GM21825 (cell line): ENCODE results near the gene UCN.
"Not testable (repeated sequence)": the region's sequence is repeated elsewhere in the genome, so short reads cannot be mapped to it uniquely, and the experiment has no call there.

Experiments
- ATAC-seq: cut with Tn5 transposase; IDR thresholded peaks from one replicate; pipeline ENCODE4 v1.9.1; 2021; ENCODE audit warnings: mild to moderate bottlenecking, moderate library complexity; ENCODE audit not compliant: unreplicated experiment

The UCN gene

GRCh38 chr2:27315122-27315521 is 6.9 kb upstream of the UCN start:
- ATAC-seq = no peak

DNA sequence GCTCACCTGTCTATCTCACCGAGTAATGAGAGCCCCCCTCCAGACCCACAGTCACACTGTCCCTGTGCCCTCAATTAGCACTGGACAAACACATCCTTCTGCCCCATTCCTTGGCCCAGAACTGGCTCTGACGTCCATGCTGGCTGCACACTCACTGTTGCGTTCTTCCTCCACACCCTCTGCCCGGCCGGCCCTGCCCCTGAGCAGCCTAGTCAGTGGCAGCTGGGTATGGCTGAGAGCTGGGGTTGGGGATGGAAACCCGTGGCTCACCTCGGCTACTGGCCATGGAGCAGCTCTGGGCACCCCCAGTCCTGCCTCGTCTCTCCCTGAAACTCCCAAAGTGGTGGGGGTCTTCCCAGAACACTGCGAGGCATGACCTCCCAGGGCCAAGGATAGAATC is 6.5 kb upstream of the UCN start:
- ATAC-seq = no peak

GRCh38 chr2:27313882-27314645 is 5.8 kb upstream of the UCN start:
- no peak for ATAC-seq

DNA sequence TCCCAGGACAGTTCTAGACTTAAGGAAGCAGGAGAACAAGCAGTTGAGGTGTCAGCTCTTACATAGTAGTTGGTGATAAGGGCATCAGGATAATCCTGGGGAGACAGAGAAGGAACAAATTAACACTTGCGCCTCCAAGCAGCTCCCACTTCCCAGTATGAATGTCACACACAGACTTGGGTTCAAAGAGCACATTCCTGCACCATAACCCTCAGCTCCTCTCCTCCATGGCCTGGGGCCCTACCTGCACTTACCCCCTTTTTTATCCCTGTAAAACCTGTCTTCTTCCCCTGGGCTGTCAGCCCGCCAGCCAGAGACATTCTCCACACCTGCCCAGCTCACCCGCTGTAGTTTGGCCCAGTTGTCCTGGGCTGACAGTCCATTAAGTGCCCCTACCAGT is 3.9 kb upstream of the UCN start:
- no peak for ATAC-seq

GRCh38 chr2:27309651-27310050 is 1.4 kb upstream of the UCN start:
- no peak for ATAC-seq

DNA sequence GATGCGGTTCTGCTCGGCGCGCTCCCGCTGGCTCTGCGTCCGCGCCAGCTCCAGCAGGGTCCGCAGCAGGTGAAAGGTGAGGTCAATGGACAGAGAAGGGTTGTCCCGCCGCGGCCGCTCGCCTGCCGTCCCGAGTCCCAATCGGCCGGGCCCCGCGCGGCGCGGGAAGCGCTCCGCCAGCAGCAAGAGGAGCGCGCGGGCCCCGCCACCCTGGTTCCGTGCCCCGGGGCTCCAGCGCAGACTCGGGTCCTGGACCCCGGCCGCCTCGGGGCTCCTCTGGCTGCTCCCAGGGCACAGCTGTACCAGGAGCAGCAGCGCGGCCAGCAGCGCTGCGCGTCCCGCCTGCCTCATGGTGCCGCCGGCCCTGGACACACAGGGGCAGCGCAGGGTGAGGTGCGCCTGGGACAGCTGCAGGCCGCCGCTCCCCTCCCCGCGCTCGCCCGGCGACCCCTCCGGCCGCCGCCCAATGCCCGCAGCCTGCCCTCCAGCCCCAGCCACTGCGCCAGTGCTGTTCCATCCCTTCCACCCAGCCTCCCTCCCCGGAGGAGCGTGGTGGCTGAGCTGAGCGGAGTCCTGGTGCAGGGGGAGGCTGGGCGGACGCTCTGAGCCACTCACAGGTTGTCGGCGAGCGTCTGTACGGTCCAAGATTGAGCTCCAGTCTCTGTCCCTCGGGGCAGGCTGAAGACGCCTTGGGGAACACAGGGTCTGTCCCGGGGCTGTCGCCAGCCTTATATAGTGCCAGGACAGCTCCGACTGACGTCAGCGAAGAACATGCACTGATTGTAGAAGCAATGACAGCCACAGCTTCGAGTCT is 493 bp downstream of the UCN start:
- no peak for ATAC-seq

- no peak for ATAC-seq
Measured at GRCh38 chr2:27307287-27307544, 1.0 kb downstream of the UCN start.

- ATAC-seq = no peak
Measured at GRCh38 chr2:27306573-27307286, 1.5 kb downstream of the UCN start.

DNA sequence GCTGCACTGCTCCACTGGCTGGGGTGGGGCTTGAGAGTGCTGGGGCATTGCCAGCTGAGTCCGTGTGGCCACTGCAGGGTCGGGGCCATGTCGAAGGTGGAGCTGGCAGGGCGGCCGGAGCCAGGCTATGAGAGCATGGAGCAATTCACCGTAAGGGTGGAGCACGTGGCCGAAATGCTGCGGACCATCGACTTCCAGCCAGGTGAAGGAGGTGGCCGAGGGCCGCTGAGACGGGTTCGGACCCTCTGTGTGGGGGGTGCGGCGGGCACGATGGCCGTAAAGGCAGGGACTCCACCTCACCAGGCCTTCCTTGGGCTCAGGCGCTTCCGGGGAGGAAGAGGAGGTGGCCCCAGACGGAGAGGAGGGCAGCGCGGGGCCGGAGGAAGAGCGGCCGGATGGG is 2.1 kb downstream of the UCN start:
- no peak for ATAC-seq

- no peak for ATAC-seq
Measured at GRCh38 chr2:27305516-27305915, 2.7 kb downstream of the UCN start.

GRCh38 chr2:27304488-27305240 is 3.6 kb downstream of the UCN start:
- no peak for ATAC-seq

- no peak for ATAC-seq
Measured at GRCh38 chr2:27303093-27304025, 4.9 kb downstream of the UCN start.

GRCh38 chr2:27300606-27301005 is 7.6 kb downstream of the UCN start:
- not testable (repeated sequence) for ATAC-seq

GRCh38 chr2:27298391-27299080 is 9.7 kb downstream of the UCN start:
- ATAC-seq = no peak

DNA sequence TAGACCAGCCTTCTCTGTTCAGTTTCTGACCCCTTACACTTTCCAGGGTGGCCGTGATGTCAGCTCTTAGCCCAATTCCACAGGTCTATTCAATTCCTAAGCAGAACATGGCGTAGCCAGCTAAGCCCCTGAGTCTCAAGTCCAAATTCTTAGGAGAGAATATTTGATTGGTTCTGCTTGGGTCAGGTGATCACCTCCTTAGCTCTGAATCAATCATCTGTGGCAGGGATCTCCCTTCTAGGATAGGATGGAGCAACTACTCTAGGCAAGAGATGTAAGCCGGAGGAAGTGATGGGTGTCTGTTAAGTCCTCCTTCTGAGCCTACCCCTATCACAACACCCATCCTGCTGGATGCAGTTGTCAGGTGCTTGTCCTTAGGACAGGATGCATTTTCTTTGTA is 11.1 kb downstream of the UCN start:
- no peak for ATAC-seq

- no peak for ATAC-seq
Measured at GRCh38 chr2:27296481-27296880, 11.8 kb downstream of the UCN start.

DNA sequence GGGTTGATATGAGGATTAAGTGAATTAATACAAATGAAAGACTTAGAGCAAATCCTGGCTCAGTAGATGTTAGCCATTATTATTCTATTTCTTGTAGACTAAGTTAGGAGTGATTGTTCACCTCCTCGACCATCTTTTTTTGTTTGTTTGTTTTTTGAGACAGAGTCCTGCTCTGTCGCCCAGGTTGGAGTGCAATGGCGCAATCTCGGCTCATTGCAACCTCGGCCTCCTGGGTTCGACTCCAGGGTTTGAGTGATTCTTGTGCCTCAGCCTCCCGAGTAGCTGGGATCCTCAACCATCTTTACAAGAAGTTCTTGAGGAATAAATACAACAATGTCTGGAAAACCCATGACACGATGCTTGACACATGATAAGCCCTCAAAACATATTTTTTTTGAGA is 13.3 kb downstream of the UCN start:
- no peak for ATAC-seq

DNA sequence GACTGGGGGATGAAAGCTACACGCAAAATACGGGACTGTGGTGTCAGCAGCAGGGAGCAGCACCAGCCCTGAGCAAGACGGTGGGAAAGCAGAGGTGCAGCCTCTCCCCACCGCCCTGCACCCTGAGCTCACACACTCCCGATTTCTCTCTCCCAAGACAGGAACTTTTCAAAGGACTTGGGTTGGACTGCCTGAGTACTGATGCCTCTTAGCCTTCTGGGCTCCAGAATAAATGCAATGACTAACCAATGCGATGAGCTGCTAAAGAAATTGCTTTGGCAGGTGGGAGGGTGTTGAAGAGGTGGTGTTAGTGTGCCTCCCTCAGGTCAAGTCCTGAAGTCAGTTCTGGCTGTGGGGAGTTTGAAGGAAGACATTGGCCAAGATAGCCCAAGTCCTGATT is 16.4 kb downstream of the UCN start:
- ATAC-seq = no peak

GRCh38 chr2:27290549-27290948 is 17.7 kb downstream of the UCN start:
- ATAC-seq = no peak

DNA sequence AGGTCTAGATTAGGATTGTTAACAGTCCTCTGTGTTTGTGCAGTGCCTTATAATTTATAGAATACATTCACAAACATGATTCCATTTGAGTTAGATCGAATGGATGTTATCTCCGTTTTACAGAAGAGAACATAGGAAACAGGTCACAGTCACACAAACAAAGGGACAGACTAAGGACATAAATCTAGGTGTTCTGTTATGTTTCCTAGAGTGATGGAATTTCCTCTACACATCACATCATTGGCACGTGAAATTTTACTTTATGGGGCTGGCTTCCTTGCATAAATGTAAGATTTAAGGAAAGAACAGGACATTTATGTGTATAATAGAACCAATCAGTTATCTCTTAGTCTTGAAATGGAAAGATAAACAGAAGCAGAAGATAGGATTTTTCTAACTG is 19.6 kb downstream of the UCN start:
- no peak for ATAC-seq
